ENCODE results near the gene EP400. TPM values are rescaled to one million over a fixed set of nuclear protein-coding genes. Genes with fewer than 3 reads are reported as not detected.

Gene EP400
- total and polyA plus RNA-seq, 2 of the 8 experiments (the other 6 are each of a cell fraction or from before 2014, with no cell fraction given) = 13.1 to 69.7 TPM

- H3K56ac ChIP-seq (replicated peaks; ENCODE audit: insufficient read length, low read depth, low read length) = no peak overlapping the region
- H3K36me3 ChIP-seq (ENCODE audit: control insufficient read depth in 2 of 4, insufficient read depth in 4 of 4, low read length in 3 of 4) = peaks cover 4 to 27% (median 10%) of the 10 kb centered on the region in 4 experiments; a peak in 6 of 8 replicates
- no peak overlapping the region for H3K4ac ChIP-seq (replicated peaks; ENCODE audit: insufficient read length, low read depth, low read length)
- no peak overlapping the region for H3K27ac ChIP-seq (ENCODE audit: low read depth, low read length)
- H2AFZ ChIP-seq (ENCODE audit: low read length) = no peak overlapping the region
- H3K27me3 ChIP-seq (replicated peaks in 1 of 4; ENCODE audit: control insufficient read depth in 3 of 4, extremely low read depth in 1 of 4, insufficient read depth in 3 of 4, low read length in 3 of 4) = no peaks in the 10 kb centered on the region
- CTCF ChIA-PET (ENCODE audit: partially characterized antibody) = interaction anchor here (1.0 kb wide), 1 partner anchor 790 kb away, joined by 3 read pairs; no protein-coding TSS in a partner anchor
- peak overlapping the region; percentile 35; the same call in 1 of the 2 replicates for H4K8ac ChIP-seq (ENCODE audit: extremely low read depth, insufficient read depth, low read length)
- no peak overlapping the region for H3K4me3 ChIP-seq (ENCODE audit: extremely low read depth in 1 of 4, insufficient read depth in 2 of 4, low read depth in 3 of 4, low read length in 4 of 4)
- H4K91ac ChIP-seq (replicated peaks; ENCODE audit: insufficient read length, low read length) = no peak overlapping the region
- no peak overlapping the region for H3K18ac ChIP-seq (ENCODE audit: extremely low read depth, low read length)
- 88% methylated on average over 29 of the region's 29 CpGs; no CpG with 5 or more reads in 1 of the 2 experiments for WGBS, 2 experiments (ENCODE audit: extremely low coverage in 1 of 2, insufficient coverage in 1 of 2, insufficient read length in 1 of 2, insufficient replicate concordance in 2 of 2, low coverage in 1 of 2, low lambda C conversion rate in 2 of 2, missing lambda C conversion rate in 1 of 2)
- no peaks in the 10 kb centered on the region for H3K79me2 ChIP-seq (ENCODE audit: control insufficient read depth in 1 of 2, insufficient read depth in 2 of 2, low read length in 2 of 2)
- no peak overlapping the region for H2BK15ac ChIP-seq (ENCODE audit: low read length)
- H2AK5ac ChIP-seq (ENCODE audit: low read depth, low read length) = no peak overlapping the region
- no peak overlapping the region for H2BK12ac ChIP-seq (ENCODE audit: low read depth, low read length)
- POLR2A ChIA-PET (ENCODE audit: partially characterized antibody) = interaction anchor here (1.0 to 4.8 kb wide), 4 partner anchors 6 to 23 kb away, joined by 3 to 33 read pairs (median 16); partner anchors contain the start of gene PUS1
- H3K14ac ChIP-seq (ENCODE audit: insufficient read length) = no peak overlapping the region
- H2BK120ac ChIP-seq (replicated peaks; ENCODE audit: low read depth, low read length) = no peak overlapping the region
- peaks cover 4% of the 10 kb centered on the region; the same call in 1 of the 2 replicates for H3K23me2 ChIP-seq (ENCODE audit: low read depth, low read length)
- no peaks in the 10 kb centered on the region for H3K9me3 ChIP-seq (ENCODE audit: insufficient read depth in 2 of 2, low read depth in 1 of 2, low read length in 1 of 2)
- no peak overlapping the region for H3K23ac ChIP-seq (ENCODE audit: insufficient read length)
- no peak for DNase-seq (ENCODE audit: low read depth in 1 of 2, low spot score in 2 of 2)
- H4K5ac ChIP-seq (ENCODE audit: insufficient read length, low read depth, low read length) = no peak overlapping the region
- no peak overlapping the region for H3K4me2 ChIP-seq (ENCODE audit: insufficient read depth in 1 of 2, low read depth in 2 of 2, low read length in 2 of 2)
- H3K9ac ChIP-seq (replicated peaks in 1 of 4; ENCODE audit: extremely low read depth in 1 of 4, low read depth in 3 of 4, low read length in 3 of 4) = no peak overlapping the region
- H2BK5ac ChIP-seq (ENCODE audit: low read depth, low read length) = no peak overlapping the region; the same call in 1 of the 2 replicates
- H2BK20ac ChIP-seq (ENCODE audit: low read length) = no peak overlapping the region
- no peak for TF ChIP-seq CEBPB (IDR thresholded peaks at IDR 0.05; ENCODE audit: low read depth, low read length)
- TF ChIP-seq SIX5 (IDR thresholded peaks at IDR 0.05; ENCODE audit: low read depth, low read length) = no peak
- H3K79me1 ChIP-seq (ENCODE audit: low read depth, low read length) = no peaks in the 10 kb centered on the region
- H3K4me1 ChIP-seq (replicated peaks in 1 of 4; ENCODE audit: control insufficient read depth in 3 of 4, insufficient read depth in 4 of 4, low read length in 3 of 4) = no peaks in the 10 kb centered on the region
- no peak for FAIRE-seq
- H4K20me1 ChIP-seq (replicated peaks in 1 of 2; ENCODE audit: control insufficient read depth in 1 of 2, insufficient read depth in 2 of 2, low read length in 2 of 2) = peaks cover 0 to 11% of the 10 kb centered on the region in 2 experiments
These were observed 27.6 kb upstream of the EP400 start for GRCh38 chr12:131921866-131922769.

All from H1 (cell line).